Measurements from ENCODE around the gene SLC6A3. TPM values are rescaled to one million over a fixed set of nuclear protein-coding genes. Genes with fewer than 3 reads are reported as not detected.

Gene SLC6A3
- total and polyA plus RNA-seq, 2 experiments from 2014 or later, result not detected

DNA sequence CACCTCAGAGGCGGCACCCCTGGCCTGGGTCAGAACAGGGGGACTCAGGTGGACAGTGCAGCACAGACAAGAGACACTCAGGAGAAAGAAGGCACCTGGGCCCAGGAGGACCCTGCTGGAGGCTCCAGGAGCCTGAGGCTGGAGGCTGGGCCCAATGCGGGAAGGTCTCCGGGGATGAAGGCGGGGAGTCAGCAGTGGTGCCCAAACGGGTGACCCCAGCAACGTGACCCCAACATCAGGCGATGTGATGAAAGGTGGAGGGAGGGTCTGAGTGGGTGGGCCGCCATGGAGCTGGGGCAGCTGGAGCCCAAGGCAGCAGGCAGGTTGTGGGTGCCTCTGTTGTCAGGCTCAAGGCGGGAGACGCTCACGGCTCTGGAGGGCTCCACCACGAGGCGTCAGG lies 41.0 kb upstream of the SLC6A3 start:
- in situ Hi-C loops (cut with MboI), result loop anchor here (10.0 kb wide), 1 partner anchor 119 kb away; no protein-coding TSS in a partner anchor
- 89 to 93% methylated on average over 8 to 13 of the region's 13 CpGs for WGBS, 2 experiments (ENCODE audit: low coverage in 1 of 2, low lambda C conversion rate in 2 of 2, missing lambda C conversion rate in 2 of 2)
- no peak overlapping the region for H2AFZ ChIP-seq

GRCh38 chr5:1485579-1486118 lies 40.4 kb upstream of the SLC6A3 start:
- Histone ChIP-seq H3K4me1 (ENCODE audit: insufficient read depth) (peaks cover 14% of the 10 kb centered on the region), H3F3A (ENCODE audit: insufficient read depth) (peaks cover 18% of the 10 kb centered on the region), H3K9me3 (ENCODE audit: low read depth) (no peaks in the 10 kb centered on the region), H3K27ac (no peak overlapping the region), H3K9me2 (ENCODE audit: insufficient read depth) (no peaks in the 10 kb centered on the region), H3K4me3 (no peak overlapping the region), H3K36me3 (ENCODE audit: low read depth) (peaks cover 7% of the 10 kb centered on the region; the same call in 1 of the 2 replicates), H4K20me1 (ENCODE audit: insufficient read depth) (no peaks in the 10 kb centered on the region), H3K27me3 (replicated peaks; ENCODE audit: insufficient read depth) (no peaks in the 10 kb centered on the region), H2AFZ (no peak overlapping the region), H3K4me2 (ENCODE audit: unreplicated experiment) (no peak overlapping the region), H3K9ac (no peak overlapping the region), H3K79me2 (ENCODE audit: insufficient read depth) (no peaks in the 10 kb centered on the region)
- DNase-seq, result no peak
- 90 to 93% methylated on average over 12 to 15 of the region's 15 CpGs for WGBS, 2 experiments (ENCODE audit: low coverage in 1 of 2, low lambda C conversion rate in 2 of 2, missing lambda C conversion rate in 2 of 2)
- in situ Hi-C loops (cut with MboI), result loop anchor here (10.0 kb wide), 1 partner anchor 119 kb away; no protein-coding TSS in a partner anchor
- TF ChIP-seq EZH2 (IDR thresholded peaks at IDR 0.05; ENCODE audit: insufficient read depth, poor library complexity, severe bottlenecking) (no peak), EZH2phosphoT487 (IDR thresholded peaks at IDR 0.05; ENCODE audit: insufficient read depth, low read depth) (no peak)

More for the DNA sequence above, 41.0 kb upstream of the SLC6A3 start:
- no peaks in the 10 kb centered on the region for H3K9me2 ChIP-seq (ENCODE audit: insufficient read depth)
- no peak for DNase-seq
- H3K4me2 ChIP-seq (ENCODE audit: unreplicated experiment), result no peak overlapping the region
- peaks cover 18% of the 10 kb centered on the region for H3F3A ChIP-seq (ENCODE audit: insufficient read depth)
- peaks cover 7% of the 10 kb centered on the region; the same call in 1 of the 2 replicates for H3K36me3 ChIP-seq (ENCODE audit: low read depth)
- H3K27ac ChIP-seq, result no peak overlapping the region
- H3K9me3 ChIP-seq (ENCODE audit: low read depth), result no peaks in the 10 kb centered on the region
- H3K4me3 ChIP-seq, result no peak overlapping the region
- no peaks in the 10 kb centered on the region for H3K27me3 ChIP-seq (replicated peaks; ENCODE audit: insufficient read depth)
- TF ChIP-seq EZH2 (IDR thresholded peaks at IDR 0.05; ENCODE audit: insufficient read depth, poor library complexity, severe bottlenecking) (no peak), EZH2phosphoT487 (IDR thresholded peaks at IDR 0.05; ENCODE audit: insufficient read depth, low read depth) (no peak)
- no peaks in the 10 kb centered on the region for H4K20me1 ChIP-seq (ENCODE audit: insufficient read depth)
- H3K9ac ChIP-seq, result no peak overlapping the region
- peaks cover 14% of the 10 kb centered on the region for H3K4me1 ChIP-seq (ENCODE audit: insufficient read depth)
- H3K79me2 ChIP-seq (ENCODE audit: insufficient read depth), result no peaks in the 10 kb centered on the region

DNA sequence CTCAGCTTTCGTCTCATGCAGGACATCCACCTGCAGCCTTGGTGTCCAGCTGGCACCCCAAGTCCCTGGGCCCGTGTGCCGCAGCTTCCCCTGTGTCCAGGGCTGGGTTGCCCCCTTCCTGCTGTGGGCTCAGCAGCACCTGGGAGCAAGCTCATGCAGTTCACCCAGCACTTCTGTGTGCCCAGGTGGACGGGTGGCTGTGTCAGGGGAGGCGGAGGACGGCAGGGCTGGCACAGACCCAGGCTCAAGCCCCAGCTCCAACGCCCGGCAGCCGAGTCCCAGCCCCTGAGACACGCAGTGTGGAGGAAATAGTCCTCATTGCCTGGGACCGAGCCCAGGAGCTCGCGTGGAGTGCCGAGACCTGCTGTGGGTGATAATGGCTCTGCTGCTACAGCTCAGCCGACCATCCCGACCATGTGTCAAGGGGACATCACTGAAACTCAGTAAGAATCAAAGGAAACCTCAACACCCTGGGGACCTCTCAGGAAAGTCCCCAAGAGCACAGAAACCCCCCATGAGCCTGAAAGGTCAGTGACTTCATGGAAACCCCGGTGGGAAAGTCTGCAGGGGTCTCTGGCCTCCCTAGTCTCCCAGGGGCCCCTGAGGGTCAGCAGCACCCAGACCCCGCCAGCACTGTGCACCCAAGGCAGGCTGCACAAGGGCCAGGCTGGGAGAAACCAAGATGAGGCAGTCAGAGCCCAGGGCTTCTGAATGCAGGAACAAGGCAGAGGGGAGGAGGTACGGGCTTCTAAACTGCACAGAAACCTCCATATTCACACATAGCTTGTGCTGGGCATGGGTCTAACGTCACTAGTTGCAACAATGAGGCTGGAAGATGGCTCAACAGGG lies 39.7 kb upstream of the SLC6A3 start:
- H3K4me2 ChIP-seq (ENCODE audit: unreplicated experiment), result no peak overlapping the region
- H3K36me3 ChIP-seq (ENCODE audit: low read depth), result peaks cover 7% of the 10 kb centered on the region; the same call in 1 of the 2 replicates
- H3F3A ChIP-seq (ENCODE audit: insufficient read depth), result peaks cover 15% of the 10 kb centered on the region
- H2AFZ ChIP-seq, result no peak overlapping the region
- no peak overlapping the region for H3K4me3 ChIP-seq
- H3K27ac ChIP-seq, result no peak overlapping the region
- no peaks in the 10 kb centered on the region for H3K27me3 ChIP-seq (replicated peaks; ENCODE audit: insufficient read depth)
- DNase-seq, result no peak
- TF ChIP-seq EZH2phosphoT487 (IDR thresholded peaks at IDR 0.05; ENCODE audit: insufficient read depth, low read depth) (no peak), EZH2 (IDR thresholded peaks at IDR 0.05; ENCODE audit: insufficient read depth, poor library complexity, severe bottlenecking) (no peak)
- H3K79me2 ChIP-seq (ENCODE audit: insufficient read depth), result no peaks in the 10 kb centered on the region
- H4K20me1 ChIP-seq (ENCODE audit: insufficient read depth), result no peaks in the 10 kb centered on the region
- in situ Hi-C loops (cut with MboI), result loop anchor here (10.0 kb wide), 1 partner anchor 120 kb away; no protein-coding TSS in a partner anchor
- no peaks in the 10 kb centered on the region for H3K9me3 ChIP-seq (ENCODE audit: low read depth)
- H3K4me1 ChIP-seq (ENCODE audit: insufficient read depth), result peaks cover 14% of the 10 kb centered on the region
- WGBS, 2 experiments (ENCODE audit: low coverage in 1 of 2, low lambda C conversion rate in 2 of 2, missing lambda C conversion rate in 2 of 2), result 87 to 89% methylated on average over 20 of the region's 20 CpGs
- no peak overlapping the region for H3K9ac ChIP-seq
- H3K9me2 ChIP-seq (ENCODE audit: insufficient read depth), result no peaks in the 10 kb centered on the region

DNA sequence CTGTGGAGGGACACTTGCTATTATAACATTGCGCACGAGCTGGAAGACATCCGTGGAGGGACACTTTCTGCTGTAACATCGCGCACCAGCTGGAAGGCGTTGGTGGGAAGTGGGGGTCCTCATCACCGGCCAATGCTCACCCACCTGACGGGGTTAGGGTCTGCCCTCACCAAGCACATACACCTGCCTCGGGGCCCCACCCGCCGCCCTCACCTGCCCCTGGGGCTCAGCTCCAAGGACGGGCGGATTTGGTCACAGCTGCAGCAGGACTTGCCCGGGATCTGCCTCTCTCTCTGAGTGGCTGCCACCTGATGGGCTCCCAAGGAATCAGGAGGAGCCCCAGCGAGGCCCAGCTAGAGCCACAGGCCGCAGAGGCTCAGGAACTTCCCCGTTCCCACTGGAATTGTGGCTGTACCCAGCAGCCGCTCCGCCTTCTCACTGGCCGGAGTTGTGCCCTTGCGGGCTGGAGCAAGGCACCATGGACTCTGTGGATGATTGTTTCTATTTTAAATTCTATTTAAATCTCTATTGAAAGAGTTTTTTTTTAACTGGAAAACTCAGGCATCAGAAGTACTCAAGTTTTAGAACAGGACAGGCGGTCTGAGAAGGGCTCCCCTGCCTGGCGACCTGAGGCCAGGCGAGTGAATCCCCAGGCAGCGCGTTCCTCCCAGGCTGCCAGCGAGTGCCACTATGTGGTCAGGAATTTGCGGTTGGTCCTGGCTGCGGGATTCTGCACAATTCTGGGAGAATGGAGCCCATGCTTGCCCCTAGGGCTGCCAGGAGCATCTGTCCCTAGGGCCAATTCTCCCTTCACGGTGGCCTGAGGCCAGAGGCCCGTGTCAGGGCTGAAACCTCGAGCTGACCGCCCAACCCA lies 38.9 kb upstream of the SLC6A3 start:
- Histone ChIP-seq H4K20me1 (ENCODE audit: insufficient read depth) (no peaks in the 10 kb centered on the region), H3K79me2 (ENCODE audit: insufficient read depth) (no peaks in the 10 kb centered on the region)
- in situ Hi-C loops (cut with MboI), result loop anchor here (10.0 kb wide), 1 partner anchor 121 kb away; no protein-coding TSS in a partner anchor

More for the DNA sequence above, 38.9 kb upstream of the SLC6A3 start:
- Histone ChIP-seq H3K9ac (no peak overlapping the region), H3K27ac (no peak overlapping the region), H2AFZ (no peak overlapping the region), H3K4me3 (no peak overlapping the region), H3K36me3 (ENCODE audit: low read depth) (peaks cover 7% of the 10 kb centered on the region; the same call in 1 of the 2 replicates), H3K9me2 (ENCODE audit: insufficient read depth) (no peaks in the 10 kb centered on the region), H3K27me3 (replicated peaks; ENCODE audit: insufficient read depth) (no peaks in the 10 kb centered on the region), H3K4me2 (ENCODE audit: unreplicated experiment) (no peak overlapping the region), H3K4me1 (ENCODE audit: insufficient read depth) (peaks cover 7% of the 10 kb centered on the region), H3F3A (ENCODE audit: insufficient read depth) (peaks cover 9% of the 10 kb centered on the region), H3K9me3 (ENCODE audit: low read depth) (no peaks in the 10 kb centered on the region)
- no peak for TF ChIP-seq EZH2 (IDR thresholded peaks at IDR 0.05; ENCODE audit: insufficient read depth, poor library complexity, severe bottlenecking)
- no peak for TF ChIP-seq EZH2phosphoT487 (IDR thresholded peaks at IDR 0.05; ENCODE audit: insufficient read depth, low read depth)
- WGBS, 2 experiments (ENCODE audit: low coverage in 1 of 2, low lambda C conversion rate in 2 of 2, missing lambda C conversion rate in 2 of 2), result 95% methylated on average over 33 of the region's 33 CpGs
- DNase-seq, result no peak

Data from GM23248 (cell line).